NT2/D1 (cell line): ENCODE data around the gene PTPRN2.

ENCODE experiments used
- DNase-seq: peaks from one replicate; pipeline ENCODE4 v3.0.0-alpha.2; 2011; ENCODE audit warnings: low read depth, low spot score
- H3K27me3 ChIP-seq: 2 replicates; pipeline ENCODE4 v1.6.0; 2011; ENCODE audit warnings: mild to moderate bottlenecking; ENCODE audit not compliant: insufficient read length, insufficient read depth
- H3K36me3 ChIP-seq: 2 replicates; pipeline ENCODE4 v1.6.1; 2011; ENCODE audit warnings: mild to moderate bottlenecking, low read length, mixed read lengths; ENCODE audit not compliant: insufficient read depth, insufficient read length
- H3K4me1 ChIP-seq: 2 replicates; pipeline ENCODE4 v1.5.1; 2011; ENCODE audit not compliant: insufficient read depth, insufficient read length
- H3K4me3 ChIP-seq: 2 replicates; pipeline ENCODE4 v1.5.1; 2011; ENCODE audit warnings: low read depth; ENCODE audit not compliant: insufficient read length
- H3K9ac ChIP-seq: 2 replicates; pipeline ENCODE4 v1.6.0; 2011; ENCODE audit warnings: low read depth; ENCODE audit not compliant: insufficient read length
- H3K9me3 ChIP-seq: 2 replicates; pipeline ENCODE4 v1.5.1; 2011; ENCODE audit warnings: mild to moderate bottlenecking, low read length; ENCODE audit not compliant: insufficient read depth
- SUZ12 ChIP-seq: IDR thresholded peaks from 2 replicates; pipeline ENCODE4 v1.6.1; 2011; ENCODE audit not compliant: insufficient read length, insufficient read depth; ENCODE audit errors: extremely low read depth
- YY1 ChIP-seq: IDR thresholded peaks from 2 replicates; pipeline ENCODE4 v1.6.1; 2011; ENCODE audit not compliant: insufficient read length, insufficient read depth
- ZNF274 ChIP-seq: IDR thresholded peaks from 2 replicates; pipeline ENCODE4 v1.6.1; 2011; ENCODE audit warnings: mild to moderate bottlenecking, low read depth, low read length

The PTPRN2 gene

GRCh38 chr7:157745721-157746709 is 841.6 kb downstream of the PTPRN2 start:
- no peak overlapping the region for H3K9ac ChIP-seq
- H3K4me3 ChIP-seq = no peak overlapping the region
- TF ChIP-seq SUZ12 = no peak
- DNase-seq = no peak
- H3K4me1 ChIP-seq = no peaks in the 10 kb centered on the region
- H3K27me3 ChIP-seq = no peaks in the 10 kb centered on the region
- no peaks in the 10 kb centered on the region for H3K36me3 ChIP-seq
- H3K9me3 ChIP-seq = no peaks in the 10 kb centered on the region

- H3K4me1 ChIP-seq = no peaks in the 10 kb centered on the region
Measured at GRCh38 chr7:157744786-157745601, 842.6 kb downstream of the PTPRN2 start.

GRCh38 chr7:157743781-157744525 is 843.7 kb downstream of the PTPRN2 start:
- Histone ChIP-seq H3K9ac (no peak overlapping the region), H3K4me3 (no peak overlapping the region), H3K27me3 (no peaks in the 10 kb centered on the region), H3K4me1 (no peaks in the 10 kb centered on the region), H3K36me3 (no peaks in the 10 kb centered on the region), H3K9me3 (no peaks in the 10 kb centered on the region)
- no peak for DNase-seq
- TF ChIP-seq ZNF274 (no peak), SUZ12 (no peak), YY1 (no peak)

More at GRCh38 chr7:157744786-157745601, 842.6 kb downstream of the PTPRN2 start:
- no peaks in the 10 kb centered on the region for H3K36me3 ChIP-seq
- TF ChIP-seq YY1 (no peak), ZNF274 (no peak), SUZ12 (no peak)
- H3K9me3 ChIP-seq = no peaks in the 10 kb centered on the region
- no peak overlapping the region for H3K9ac ChIP-seq
- no peak overlapping the region for H3K4me3 ChIP-seq
- H3K27me3 ChIP-seq = no peaks in the 10 kb centered on the region
- no peak for DNase-seq

- Histone ChIP-seq H3K9me3 (no peaks in the 10 kb centered on the region), H3K9ac (no peak overlapping the region), H3K36me3 (no peaks in the 10 kb centered on the region), H3K27me3 (no peaks in the 10 kb centered on the region), H3K4me3 (no peak overlapping the region), H3K4me1 (peaks cover 7% of the 10 kb centered on the region)
- no peak for TF ChIP-seq YY1
- no peak for TF ChIP-seq SUZ12
- no peak for TF ChIP-seq ZNF274
- no peak for DNase-seq
Measured at GRCh38 chr7:157740251-157740798, 847.3 kb downstream of the PTPRN2 start.

- H3K27me3 ChIP-seq = no peaks in the 10 kb centered on the region
- no peak for DNase-seq
- H3K4me1 ChIP-seq = peaks cover 7% of the 10 kb centered on the region
- H3K4me3 ChIP-seq = no peak overlapping the region
- H3K9ac ChIP-seq = no peak overlapping the region
- no peaks in the 10 kb centered on the region for H3K9me3 ChIP-seq
- no peaks in the 10 kb centered on the region for H3K36me3 ChIP-seq
- TF ChIP-seq YY1 (no peak), ZNF274 (no peak)
Measured at GRCh38 chr7:157739650-157740049, 848.0 kb downstream of the PTPRN2 start.

GRCh38 chr7:157739031-157739430 is 848.6 kb downstream of the PTPRN2 start:
- Histone ChIP-seq H3K36me3 (no peaks in the 10 kb centered on the region), H3K27me3 (no peaks in the 10 kb centered on the region), H3K4me1 (peaks cover 7% of the 10 kb centered on the region), H3K9me3 (no peaks in the 10 kb centered on the region), H3K4me3 (no peak overlapping the region), H3K9ac (no peak overlapping the region)
- no peak for TF ChIP-seq ZNF274
- TF ChIP-seq SUZ12 = no peak
- no peak for TF ChIP-seq YY1
- no peak for DNase-seq
